ACC112 (cell line): ENCODE measurements around the gene KRTAP5-7.

Experiments
- H2AFZ ChIP-seq: fragments of 200-600 bp; sonication (generic); one replicate; pipeline ENCODE4 v1.6.0; 2017; ENCODE audit warnings: antibody characterized with exemption, low read length; ENCODE audit not compliant: unreplicated experiment
- H3K27ac ChIP-seq: fragments of 200-600 bp; sonication (generic); 2 replicates; pipeline ENCODE4 v1.5.1; 2014; ENCODE audit warnings: low read depth, mild to moderate bottlenecking, antibody characterized with exemption, low read length, moderate library complexity
- H3K27me3 ChIP-seq: fragments of 200-600 bp; sonication (generic); 2 replicates; pipeline ENCODE4 v1.6.1; 2014; ENCODE audit warnings: mild to moderate bottlenecking, antibody characterized with exemption, low read length, moderate library complexity, mixed read lengths; ENCODE audit not compliant: insufficient read depth
- H3K36me3 ChIP-seq: fragments of 200-600 bp; sonication (generic); 2 replicates; pipeline ENCODE4 v1.6.1; 2016; ENCODE audit warnings: mild to moderate bottlenecking, antibody characterized with exemption, low read length, moderate library complexity, mixed read lengths; ENCODE audit not compliant: insufficient read depth
- H3K4me1 ChIP-seq: fragments of 200-600 bp; sonication (generic); one replicate; pipeline ENCODE4 v1.6.1; 2016; ENCODE audit warnings: low read length, mixed read lengths; ENCODE audit not compliant: insufficient read depth, unreplicated experiment, control insufficient read depth
- H3K4me3 ChIP-seq: fragments of 200-600 bp; sonication (generic); 2 replicates; pipeline ENCODE4 v1.5.1; 2014; ENCODE audit warnings: mild to moderate bottlenecking, low read depth, low read length
- H3K79me2 ChIP-seq: fragments of 200-600 bp; sonication (generic); one replicate; pipeline ENCODE4 v1.6.0; 2016; ENCODE audit warnings: low read length; ENCODE audit not compliant: control insufficient read depth, unreplicated experiment, insufficient read depth

KRTAP5-7 gene

GRCh38 chr11:71545405-71545966 lies 18.4 kb downstream of the KRTAP5-7 start:
- no peak overlapping the region for H3K4me3 ChIP-seq
- peaks cover 71% of the 10 kb centered on the region for H3K27me3 ChIP-seq
- no peaks in the 10 kb centered on the region for H3K4me1 ChIP-seq
- H3K79me2 ChIP-seq, result no peaks in the 10 kb centered on the region
- no peaks in the 10 kb centered on the region for H3K36me3 ChIP-seq
- no peak overlapping the region for H3K27ac ChIP-seq
- no peak overlapping the region for H2AFZ ChIP-seq

- Histone ChIP-seq H3K4me3 (no peak within 1 kb of the TSS), H3K36me3 (no peaks in the 10 kb centered on the region), H3K27me3 (peaks cover 67% of the 10 kb centered on the region), H2AFZ (no peak within 1 kb of the TSS), H3K79me2 (no peaks in the 10 kb centered on the region), H3K4me1 (no peaks in the 10 kb centered on the region), H3K27ac (no peak within 1 kb of the TSS)
These were observed 21.1 kb downstream of the KRTAP5-7 start, which contains the start of gene KRTAP5-9 for GRCh38 chr11:71548120-71548519. Gene KRTAP5-9 (plus strand): TSS chr11:71548420. CDS start chr11:71548658, 238 bp downstream.

GRCh38 chr11:71548716-71549151 lies 21.7 kb downstream of the KRTAP5-7 start:
- H2AFZ ChIP-seq, result no peak overlapping the region

GRCh38 chr11:71551711-71552110 lies 24.6 kb downstream of the KRTAP5-7 start:
- Histone ChIP-seq H3K4me3 (no peak overlapping the region), H3K27me3 (peaks cover 44% of the 10 kb centered on the region), H3K79me2 (no peaks in the 10 kb centered on the region)

More at GRCh38 chr11:71548716-71549151, 21.7 kb downstream of the KRTAP5-7 start:
- H3K36me3 ChIP-seq, result no peaks in the 10 kb centered on the region
- H3K27me3 ChIP-seq, result peaks cover 61% of the 10 kb centered on the region
- H3K4me3 ChIP-seq, result no peak overlapping the region
- no peak overlapping the region for H3K27ac ChIP-seq
- H3K4me1 ChIP-seq, result no peaks in the 10 kb centered on the region
- H3K79me2 ChIP-seq, result no peaks in the 10 kb centered on the region

GRCh38 chr11:71554996-71555395 lies 27.9 kb downstream of the KRTAP5-7 start:
- H3K27me3 ChIP-seq, result peaks cover 47% of the 10 kb centered on the region
- H2AFZ ChIP-seq, result no peak overlapping the region
- H3K27ac ChIP-seq, result no peak overlapping the region
- H3K36me3 ChIP-seq, result no peaks in the 10 kb centered on the region
- H3K79me2 ChIP-seq, result no peaks in the 10 kb centered on the region
- H3K4me3 ChIP-seq, result no peak overlapping the region
- no peaks in the 10 kb centered on the region for H3K4me1 ChIP-seq

More at GRCh38 chr11:71551711-71552110, 24.6 kb downstream of the KRTAP5-7 start:
- Histone ChIP-seq H3K27ac (no peak overlapping the region), H2AFZ (no peak overlapping the region), H3K4me1 (no peaks in the 10 kb centered on the region), H3K36me3 (no peaks in the 10 kb centered on the region)

GRCh38 chr11:71555508-71555907 lies 28.4 kb downstream of the KRTAP5-7 start:
- peaks cover 43% of the 10 kb centered on the region for H3K27me3 ChIP-seq
- no peak overlapping the region for H3K4me3 ChIP-seq
- H2AFZ ChIP-seq, result no peak overlapping the region
- H3K4me1 ChIP-seq, result no peaks in the 10 kb centered on the region
- no peaks in the 10 kb centered on the region for H3K36me3 ChIP-seq
- no peaks in the 10 kb centered on the region for H3K79me2 ChIP-seq
- H3K27ac ChIP-seq, result no peak overlapping the region

GRCh38 chr11:71556018-71556417 lies 29.0 kb downstream of the KRTAP5-7 start:
- Histone ChIP-seq H3K4me3 (no peak overlapping the region), H3K79me2 (no peaks in the 10 kb centered on the region), H3K27ac (no peak overlapping the region), H3K4me1 (no peaks in the 10 kb centered on the region), H3K27me3 (peaks cover 41% of the 10 kb centered on the region), H2AFZ (no peak overlapping the region), H3K36me3 (no peaks in the 10 kb centered on the region)

- Histone ChIP-seq H3K4me3 (no peak overlapping the region), H2AFZ (no peak overlapping the region), H3K36me3 (no peaks in the 10 kb centered on the region), H3K27me3 (peaks cover 43% of the 10 kb centered on the region), H3K4me1 (no peaks in the 10 kb centered on the region), H3K79me2 (no peaks in the 10 kb centered on the region), H3K27ac (no peak overlapping the region)
These were observed 30.2 kb downstream of the KRTAP5-7 start for GRCh38 chr11:71557257-71557656.

GRCh38 chr11:71558996-71559395 lies 31.9 kb downstream of the KRTAP5-7 start:
- no peaks in the 10 kb centered on the region for H3K36me3 ChIP-seq
- no peak overlapping the region for H2AFZ ChIP-seq
- H3K79me2 ChIP-seq, result no peaks in the 10 kb centered on the region
- H3K27me3 ChIP-seq, result peaks cover 59% of the 10 kb centered on the region
- H3K4me1 ChIP-seq, result no peaks in the 10 kb centered on the region
- H3K27ac ChIP-seq, result no peak overlapping the region
- no peak overlapping the region for H3K4me3 ChIP-seq

- Histone ChIP-seq H3K27ac (no peak overlapping the region), H3K4me1 (no peaks in the 10 kb centered on the region), H3K36me3 (no peaks in the 10 kb centered on the region), H3K4me3 (no peak overlapping the region), H3K79me2 (no peaks in the 10 kb centered on the region), H3K27me3 (peaks cover 64% of the 10 kb centered on the region), H2AFZ (no peak overlapping the region)
These were observed 35.1 kb downstream of the KRTAP5-7 start for GRCh38 chr11:71562120-71562519.

- no peak overlapping the region for H3K4me3 ChIP-seq
- H3K4me1 ChIP-seq, result no peaks in the 10 kb centered on the region
- H3K79me2 ChIP-seq, result no peaks in the 10 kb centered on the region
- H3K27me3 ChIP-seq, result peaks cover 63% of the 10 kb centered on the region
- no peak overlapping the region for H3K27ac ChIP-seq
- no peaks in the 10 kb centered on the region for H3K36me3 ChIP-seq
- H2AFZ ChIP-seq, result no peak overlapping the region
These were observed 36.3 kb downstream of the KRTAP5-7 start for GRCh38 chr11:71563406-71563805.
